ENCODE results near the gene SHROOM1.

The SHROOM1 gene

GRCh38 chr5:132836852-132837251 is 6.4 kb upstream of the SHROOM1 start:
- Histone ChIP-seq H3K36me3 (ENCODE audit: control insufficient read depth in 1 of 2, insufficient read depth in 2 of 2, low read length in 2 of 2) (no peaks in the 10 kb centered on the region), H3K4me3 (ENCODE audit: low read depth in 1 of 2, low read length in 2 of 2) (no peak overlapping the region), H3K9me3 (ENCODE audit: control insufficient read depth in 1 of 2, low read length in 2 of 2) (no peaks in the 10 kb centered on the region), H3K27me3 (ENCODE audit: control insufficient read depth in 1 of 2, insufficient read depth in 2 of 2, low read length in 2 of 2) (no peaks in the 10 kb centered on the region), H3K4me1 (ENCODE audit: control insufficient read depth in 1 of 2, insufficient read depth in 2 of 2, low read length in 2 of 2) (peaks cover 32 to 37% of the 10 kb centered on the region in 2 donors), H3K9ac (ENCODE audit: low read depth in 1 of 2, low read length in 2 of 2) (no peak overlapping the region), H3K27ac (ENCODE audit: low read depth, low read length) (no peak overlapping the region)

DNA sequence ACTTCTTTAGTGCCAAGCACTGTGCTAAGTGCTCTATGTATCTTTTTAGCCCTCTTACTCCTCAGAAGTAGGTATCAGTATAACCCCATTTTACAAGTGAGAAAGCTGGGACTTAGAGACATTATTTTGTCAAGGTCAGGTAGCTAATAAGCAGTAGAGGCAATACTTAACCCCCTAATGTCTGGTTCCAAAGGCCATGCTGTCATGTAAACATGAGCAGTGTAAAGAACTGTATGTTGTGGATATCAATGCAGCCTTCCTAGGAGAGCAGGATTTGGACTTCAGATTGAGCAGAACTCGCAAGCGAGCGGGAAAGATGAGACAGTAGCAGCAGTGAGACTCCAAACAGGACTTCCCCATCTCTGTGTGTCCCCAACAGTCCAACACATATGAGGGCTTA is 3.6 kb upstream of the SHROOM1 start:
- no peak overlapping the region for H3K9ac ChIP-seq (ENCODE audit: low read depth in 1 of 2, low read length in 2 of 2)
- H3K36me3 ChIP-seq (ENCODE audit: control insufficient read depth in 1 of 2, insufficient read depth in 2 of 2, low read length in 2 of 2) = no peaks in the 10 kb centered on the region
- H3K27ac ChIP-seq (ENCODE audit: low read depth, low read length) = no peak overlapping the region
- peaks cover 0 to 4% of the 10 kb centered on the region in 2 donors for H3K27me3 ChIP-seq (ENCODE audit: control insufficient read depth in 1 of 2, insufficient read depth in 2 of 2, low read length in 2 of 2)
- peaks cover 32% of the 10 kb centered on the region in 2 donors for H3K4me1 ChIP-seq (ENCODE audit: control insufficient read depth in 1 of 2, insufficient read depth in 2 of 2, low read length in 2 of 2)
- no peak overlapping the region for H3K4me3 ChIP-seq (ENCODE audit: low read depth in 1 of 2, low read length in 2 of 2)
- H3K9me3 ChIP-seq (ENCODE audit: control insufficient read depth in 1 of 2, low read length in 2 of 2) = no peaks in the 10 kb centered on the region

DNA sequence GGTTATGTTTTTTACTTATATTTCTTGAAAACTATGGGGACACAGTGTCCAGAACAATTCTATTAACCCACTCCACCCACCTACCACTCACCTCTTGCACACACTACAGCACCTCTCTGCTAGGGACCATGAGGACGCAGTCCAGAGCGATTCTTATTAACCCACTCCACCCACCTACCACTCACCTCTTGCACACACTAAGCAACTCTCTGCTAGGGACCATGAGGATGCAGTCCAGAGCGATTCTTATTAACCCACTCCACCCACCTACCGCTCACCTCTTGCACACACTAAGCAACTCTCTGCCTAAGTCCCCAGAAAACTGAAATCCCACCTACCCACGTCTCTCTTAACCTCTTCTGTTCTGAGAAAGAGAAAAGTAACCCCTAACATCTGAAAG is 2.2 kb upstream of the SHROOM1 start:
- Histone ChIP-seq H3K36me3 (ENCODE audit: control insufficient read depth in 1 of 2, insufficient read depth in 2 of 2, low read length in 2 of 2) (no peaks in the 10 kb centered on the region), H3K9me3 (ENCODE audit: control insufficient read depth in 1 of 2, low read length in 2 of 2) (no peaks in the 10 kb centered on the region), H3K9ac (ENCODE audit: low read depth in 1 of 2, low read length in 2 of 2) (no peak overlapping the region), H3K4me3 (ENCODE audit: low read depth in 1 of 2, low read length in 2 of 2) (no peak overlapping the region), H3K4me1 (ENCODE audit: control insufficient read depth in 1 of 2, insufficient read depth in 2 of 2, low read length in 2 of 2) (peaks cover 24 to 27% of the 10 kb centered on the region in 2 donors), H3K27ac (ENCODE audit: low read depth, low read length) (no peak overlapping the region), H3K27me3 (ENCODE audit: control insufficient read depth in 1 of 2, insufficient read depth in 2 of 2, low read length in 2 of 2) (peaks cover 0 to 4% of the 10 kb centered on the region in 2 donors)

- H3K4me3 ChIP-seq (ENCODE audit: low read depth in 1 of 2, low read length in 2 of 2) = peak overlapping the region; percentile 76 to 79
- peaks cover 0 to 6% of the 10 kb centered on the region in 2 donors for H3K27me3 ChIP-seq (ENCODE audit: control insufficient read depth in 1 of 2, insufficient read depth in 2 of 2, low read length in 2 of 2)
- no peaks in the 10 kb centered on the region for H3K9me3 ChIP-seq (ENCODE audit: control insufficient read depth in 1 of 2, low read length in 2 of 2)
- peaks cover 21 to 24% of the 10 kb centered on the region in 2 donors for H3K4me1 ChIP-seq (ENCODE audit: control insufficient read depth in 1 of 2, insufficient read depth in 2 of 2, low read length in 2 of 2)
- no peaks in the 10 kb centered on the region for H3K36me3 ChIP-seq (ENCODE audit: control insufficient read depth in 1 of 2, insufficient read depth in 2 of 2, low read length in 2 of 2)
- no peak overlapping the region for H3K27ac ChIP-seq (ENCODE audit: low read depth, low read length)
- peak overlapping the region; percentile 76 to 93 for H3K9ac ChIP-seq (ENCODE audit: low read depth in 1 of 2, low read length in 2 of 2)
Observed at GRCh38 chr5:132831095-132831860, 831 bp upstream of the SHROOM1 start.

- Histone ChIP-seq H3K27me3 (ENCODE audit: control insufficient read depth in 1 of 2, insufficient read depth in 2 of 2, low read length in 2 of 2) (peaks cover 0 to 6% of the 10 kb centered on the region in 2 donors), H3K4me3 (ENCODE audit: low read depth in 1 of 2, low read length in 2 of 2) (peak overlapping the region; percentile 76 to 79), H3K9ac (ENCODE audit: low read depth in 1 of 2, low read length in 2 of 2) (peak overlapping the region; percentile 76 to 93), H3K9me3 (ENCODE audit: control insufficient read depth in 1 of 2, low read length in 2 of 2) (no peaks in the 10 kb centered on the region), H3K4me1 (ENCODE audit: control insufficient read depth in 1 of 2, insufficient read depth in 2 of 2, low read length in 2 of 2) (peaks cover 21 to 24% of the 10 kb centered on the region in 2 donors), H3K27ac (ENCODE audit: low read depth, low read length) (peak overlapping the region; percentile 80), H3K36me3 (ENCODE audit: control insufficient read depth in 1 of 2, insufficient read depth in 2 of 2, low read length in 2 of 2) (peaks cover 0 to 3% of the 10 kb centered on the region in 2 donors)
Observed at GRCh38 chr5:132829742-132830435, 558 bp downstream of the SHROOM1 start.

DNA sequence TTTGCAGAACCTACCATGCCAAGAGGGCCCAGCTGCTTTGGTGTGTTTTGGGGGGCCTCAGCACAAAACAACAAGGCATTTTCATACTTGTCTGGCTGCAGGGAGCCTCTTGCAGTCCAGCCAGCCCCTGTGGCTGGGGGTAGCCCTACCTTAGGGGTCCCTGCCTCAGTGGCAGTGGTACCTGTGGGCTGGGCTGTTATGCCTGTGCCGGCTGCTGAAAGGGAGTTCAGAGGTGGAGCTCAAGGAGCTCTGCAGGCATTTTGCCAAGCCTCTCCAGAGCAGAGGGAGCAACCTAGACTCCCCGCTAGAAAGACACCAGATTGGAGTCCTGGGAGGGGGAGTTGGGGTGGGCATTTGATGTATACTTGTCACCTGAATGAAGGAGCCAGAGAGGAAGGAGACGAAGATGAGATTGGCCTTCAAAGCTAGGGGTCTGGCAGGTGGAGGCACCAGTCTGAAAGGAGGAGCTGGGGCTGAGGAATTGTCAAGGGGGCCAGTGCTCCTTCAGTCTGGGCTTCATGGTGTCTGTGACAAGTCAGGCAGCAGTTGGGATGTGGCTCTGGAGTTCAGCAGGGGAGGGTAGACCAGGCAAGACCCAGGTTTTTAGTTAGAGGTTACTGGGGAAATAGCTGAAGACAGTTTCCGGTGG is 1.5 kb downstream of the SHROOM1 start:
- Histone ChIP-seq H3K9me3 (ENCODE audit: control insufficient read depth in 1 of 2, low read length in 2 of 2) (no peaks in the 10 kb centered on the region), H3K27me3 (ENCODE audit: control insufficient read depth in 1 of 2, insufficient read depth in 2 of 2, low read length in 2 of 2) (peaks cover 0 to 6% of the 10 kb centered on the region in 2 donors), H3K27ac (ENCODE audit: low read depth, low read length) (no peak overlapping the region), H3K9ac (ENCODE audit: low read depth in 1 of 2, low read length in 2 of 2) (peak overlapping the region; percentile 76 to 93), H3K4me1 (ENCODE audit: control insufficient read depth in 1 of 2, insufficient read depth in 2 of 2, low read length in 2 of 2) (peaks cover 21 to 24% of the 10 kb centered on the region in 2 donors), H3K36me3 (ENCODE audit: control insufficient read depth in 1 of 2, insufficient read depth in 2 of 2, low read length in 2 of 2) (peaks cover 4% of the 10 kb centered on the region in 2 donors), H3K4me3 (ENCODE audit: low read depth in 1 of 2, low read length in 2 of 2) (peak overlapping the region; percentile 76 to 79)

DNA sequence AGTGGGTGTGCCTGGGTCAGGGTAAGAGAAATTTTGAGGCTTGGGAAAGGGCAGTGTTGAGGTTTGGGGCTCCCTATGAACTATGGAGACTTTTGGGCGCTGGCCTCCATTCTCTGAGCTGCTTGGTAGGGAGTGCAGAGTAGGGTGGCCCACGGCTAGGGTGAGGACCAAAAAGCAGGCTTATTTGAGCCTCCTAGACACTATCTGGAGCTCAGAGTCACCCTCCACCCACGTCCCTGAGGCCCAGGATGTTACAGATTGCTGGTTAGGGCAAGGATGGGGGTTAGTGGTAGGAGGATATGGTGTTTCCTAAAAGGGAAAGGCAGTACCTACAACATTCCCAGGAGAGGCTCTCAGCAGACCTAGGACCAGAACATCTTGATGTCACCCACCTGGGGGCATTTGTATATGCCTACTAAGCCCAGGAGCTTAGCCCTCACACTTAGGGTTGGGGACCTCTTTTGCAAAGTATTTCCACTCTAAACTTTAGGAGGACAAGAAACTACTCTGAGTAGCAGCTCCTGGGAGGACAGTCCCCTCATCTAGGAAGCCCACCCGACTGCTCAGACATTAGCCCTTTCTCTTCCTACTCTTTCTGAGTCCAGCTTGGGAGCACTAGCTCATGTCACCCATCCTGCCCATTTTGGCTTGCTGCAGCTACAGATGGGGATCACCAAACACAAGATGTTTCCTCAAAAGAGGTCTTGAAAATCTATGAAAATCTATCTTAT is 2.3 kb downstream of the SHROOM1 start:
- H3K9ac ChIP-seq (ENCODE audit: low read depth in 1 of 2, low read length in 2 of 2) = no peak overlapping the region
- peaks cover 4 to 8% of the 10 kb centered on the region in 2 donors for H3K36me3 ChIP-seq (ENCODE audit: control insufficient read depth in 1 of 2, insufficient read depth in 2 of 2, low read length in 2 of 2)
- H3K4me3 ChIP-seq (ENCODE audit: low read depth in 1 of 2, low read length in 2 of 2) = no peak overlapping the region
- H3K27me3 ChIP-seq (ENCODE audit: control insufficient read depth in 1 of 2, insufficient read depth in 2 of 2, low read length in 2 of 2) = peaks cover 0 to 6% of the 10 kb centered on the region in 2 donors
- no peak overlapping the region for H3K27ac ChIP-seq (ENCODE audit: low read depth, low read length)
- H3K4me1 ChIP-seq (ENCODE audit: control insufficient read depth in 1 of 2, insufficient read depth in 2 of 2, low read length in 2 of 2) = peaks cover 21 to 24% of the 10 kb centered on the region in 2 donors
- no peaks in the 10 kb centered on the region for H3K9me3 ChIP-seq (ENCODE audit: control insufficient read depth in 1 of 2, low read length in 2 of 2)

- peaks cover 4 to 8% of the 10 kb centered on the region in 2 donors for H3K36me3 ChIP-seq (ENCODE audit: control insufficient read depth in 1 of 2, insufficient read depth in 2 of 2, low read length in 2 of 2)
- H3K9ac ChIP-seq (ENCODE audit: low read depth in 1 of 2, low read length in 2 of 2) = no peak overlapping the region
- no peak overlapping the region for H3K4me3 ChIP-seq (ENCODE audit: low read depth in 1 of 2, low read length in 2 of 2)
- peaks cover 0 to 6% of the 10 kb centered on the region in 2 donors for H3K27me3 ChIP-seq (ENCODE audit: control insufficient read depth in 1 of 2, insufficient read depth in 2 of 2, low read length in 2 of 2)
- peaks cover 20 to 22% of the 10 kb centered on the region in 2 donors for H3K4me1 ChIP-seq (ENCODE audit: control insufficient read depth in 1 of 2, insufficient read depth in 2 of 2, low read length in 2 of 2)
- no peaks in the 10 kb centered on the region for H3K9me3 ChIP-seq (ENCODE audit: control insufficient read depth in 1 of 2, low read length in 2 of 2)
- H3K27ac ChIP-seq (ENCODE audit: low read depth, low read length) = no peak overlapping the region
Observed at GRCh38 chr5:132826424-132827082, 3.9 kb downstream of the SHROOM1 start.

DNA sequence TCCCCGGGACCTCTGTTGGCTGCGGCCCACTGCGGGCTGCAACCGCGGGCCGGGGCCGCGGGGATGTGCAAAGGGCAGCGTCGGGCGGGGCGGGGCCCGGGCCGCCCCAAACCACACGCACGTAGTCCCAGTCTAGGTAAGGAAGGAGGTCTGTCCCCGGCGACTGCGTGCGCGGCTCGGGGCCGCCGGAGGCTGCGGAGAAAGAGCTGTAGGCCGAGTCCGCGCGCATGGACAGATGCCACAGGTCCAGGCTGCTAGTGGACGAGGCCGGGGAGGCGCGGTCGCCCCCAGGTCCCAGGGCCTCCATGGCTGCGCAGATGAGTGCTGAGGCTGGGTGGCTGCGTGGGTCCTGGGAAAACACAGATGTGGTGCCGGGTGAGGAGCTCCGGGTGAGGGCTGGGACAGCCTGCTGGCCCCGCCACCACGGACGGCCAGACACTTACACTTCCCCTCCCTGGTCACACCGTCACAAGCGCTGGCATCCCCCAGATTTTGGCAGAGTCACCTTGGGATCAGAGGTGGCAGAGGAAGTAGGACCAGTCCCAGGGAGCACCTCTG is 4.5 kb downstream of the SHROOM1 start:
- Histone ChIP-seq H3K27me3 (ENCODE audit: control insufficient read depth in 1 of 2, insufficient read depth in 2 of 2, low read length in 2 of 2) (peaks cover 0 to 6% of the 10 kb centered on the region in 2 donors), H3K36me3 (ENCODE audit: control insufficient read depth in 1 of 2, insufficient read depth in 2 of 2, low read length in 2 of 2) (peaks cover 4 to 8% of the 10 kb centered on the region in 2 donors), H3K4me1 (ENCODE audit: control insufficient read depth in 1 of 2, insufficient read depth in 2 of 2, low read length in 2 of 2) (peaks cover 14 to 16% of the 10 kb centered on the region in 2 donors), H3K9ac (ENCODE audit: low read depth in 1 of 2, low read length in 2 of 2) (no peak overlapping the region), H3K27ac (ENCODE audit: low read depth, low read length) (no peak overlapping the region), H3K9me3 (ENCODE audit: control insufficient read depth in 1 of 2, low read length in 2 of 2) (no peaks in the 10 kb centered on the region), H3K4me3 (ENCODE audit: low read depth in 1 of 2, low read length in 2 of 2) (no peak overlapping the region)
